GM18907 (cell line): ENCODE results near the gene OPA3.

Source experiments
- ATAC-seq: cut with Tn5 transposase; IDR thresholded peaks from one replicate; pipeline ENCODE4 v1.9.1; 2021; ENCODE audit warnings: mild to moderate bottlenecking, moderate library complexity; ENCODE audit not compliant: unreplicated experiment

The OPA3 gene

GRCh38 chr19:45598267-45599001 is 13.8 kb upstream of the OPA3 start:
- ATAC-seq: no peak

GRCh38 chr19:45597425-45598111 is 13.0 kb upstream of the OPA3 start:
- no peak for ATAC-seq

- ATAC-seq: no peak
These were observed 11.2 kb upstream of the OPA3 start for GRCh38 chr19:45595814-45596213.

- ATAC-seq: no peak
These were observed 8.9 kb upstream of the OPA3 start for GRCh38 chr19:45593520-45593919.

- ATAC-seq: no peak
These were observed 7.8 kb upstream of the OPA3 start for GRCh38 chr19:45592366-45592765.

GRCh38 chr19:45591638-45592005 is 7.0 kb upstream of the OPA3 start:
- ATAC-seq: no peak

- no peak for ATAC-seq
These were observed 6.5 kb upstream of the OPA3 start for GRCh38 chr19:45591004-45591637.

- ATAC-seq: no peak
These were observed 5.8 kb upstream of the OPA3 start for GRCh38 chr19:45590300-45591003.

- ATAC-seq: no peak
These were observed 5.2 kb upstream of the OPA3 start for GRCh38 chr19:45589768-45590167.

GRCh38 chr19:45587873-45588272 is 3.3 kb upstream of the OPA3 start:
- ATAC-seq: no peak

GRCh38 chr19:45585158-45585577 is 566 bp upstream of the OPA3 start:
- no peak for ATAC-seq

GRCh38 chr19:45581576-45581975 is 3.0 kb downstream of the OPA3 start:
- no peak for ATAC-seq

- ATAC-seq: no peak
These were observed 5.7 kb downstream of the OPA3 start for GRCh38 chr19:45578861-45579260.

GRCh38 chr19:45577111-45577905 is 7.3 kb downstream of the OPA3 start:
- ATAC-seq: no peak

GRCh38 chr19:45576682-45577081 is 7.9 kb downstream of the OPA3 start:
- ATAC-seq: no peak

- no peak for ATAC-seq
These were observed 9.4 kb downstream of the OPA3 start for GRCh38 chr19:45575216-45575615.

GRCh38 chr19:45574526-45574925 is 10.1 kb downstream of the OPA3 start:
- no peak for ATAC-seq

- no peak for ATAC-seq
These were observed 13.0 kb downstream of the OPA3 start for GRCh38 chr19:45571457-45572220.

GRCh38 chr19:45569619-45570421 is 14.8 kb downstream of the OPA3 start:
- no peak for ATAC-seq
